GM18526 (cell line): Measurements from ENCODE around the gene CHN2.

ENCODE experiments used
- POLR2A ChIP-seq: IDR thresholded peaks from 3 replicates; pipeline ENCODE4 v1.6.1; 2011; ENCODE audit not compliant: insufficient read length; ENCODE audit errors: extremely low read depth

CHN2 gene

GRCh38 chr7:29505931-29506330, 311.4 kb downstream of the CHN2 start:
- TF ChIP-seq POLR2A = no peak

GRCh38 chr7:29508608-29509007, 314.0 kb downstream of the CHN2 start:
- no peak for TF ChIP-seq POLR2A

- no peak for TF ChIP-seq POLR2A
These were observed 315.5 kb downstream of the CHN2 start for GRCh38 chr7:29510028-29510427.

GRCh38 chr7:29511337-29511736, 316.8 kb downstream of the CHN2 start:
- TF ChIP-seq POLR2A = no peak

- TF ChIP-seq POLR2A = no peak
These were observed 317.3 kb downstream of the CHN2 start for GRCh38 chr7:29511851-29512250.

- no peak for TF ChIP-seq POLR2A
These were observed 321.9 kb downstream of the CHN2 start for GRCh38 chr7:29516491-29516890.

- no peak for TF ChIP-seq POLR2A
These were observed 324.0 kb downstream of the CHN2 start for GRCh38 chr7:29518616-29519015.

- TF ChIP-seq POLR2A = no peak
These were observed 329.2 kb downstream of the CHN2 start for GRCh38 chr7:29523728-29524127.

GRCh38 chr7:29527505-29528108, 333.0 kb downstream of the CHN2 start:
- no peak for TF ChIP-seq POLR2A
